ENCODE results near the gene SPC24.

The SPC24 gene

GRCh38 chr19:11155373-11156120 lies at the start of gene SPC24:
Gene SPC24, minus strand, starts transcription at chr19:11155782. Its CDS starts 6 bp downstream, at chr19:11155776.
- FAIRE-seq, result peak; percentile 89
- TF ChIP-seq POLR2A (IDR thresholded peaks at IDR 0.05; ENCODE audit: low read depth, low read length), result peak; percentile 90
- DNase-seq (ENCODE audit: insufficient read length, low spot score), result peak; percentile 96

- no peak for TF ChIP-seq POLR2A (IDR thresholded peaks at IDR 0.05; ENCODE audit: low read depth, low read length)
- no peak for DNase-seq (ENCODE audit: insufficient read length, low spot score)
- no peak for FAIRE-seq
Observed at GRCh38 chr19:11204943-11205349, 49.4 kb upstream of the SPC24 start.

- no peak for TF ChIP-seq POLR2A (IDR thresholded peaks at IDR 0.05; ENCODE audit: low read depth, low read length)
- no peak for DNase-seq (ENCODE audit: insufficient read length, low spot score)
- no peak for FAIRE-seq
Observed at GRCh38 chr19:11204076-11204602, 48.6 kb upstream of the SPC24 start.

- TF ChIP-seq POLR2A (IDR thresholded peaks at IDR 0.05; ENCODE audit: low read depth, low read length), result no peak
- DNase-seq (ENCODE audit: insufficient read length, low spot score) (peak; percentile 92), FAIRE-seq (no peak)
Observed at GRCh38 chr19:11203194-11204075, 47.9 kb upstream of the SPC24 start.

GRCh38 chr19:11202488-11203193 lies 47.1 kb upstream of the SPC24 start:
- FAIRE-seq (no peak), DNase-seq (ENCODE audit: insufficient read length, low spot score) (no peak)
- TF ChIP-seq POLR2A (IDR thresholded peaks at IDR 0.05; ENCODE audit: low read depth, low read length), result no peak

- FAIRE-seq (no peak), DNase-seq (ENCODE audit: insufficient read length, low spot score) (no peak)
- TF ChIP-seq POLR2A (IDR thresholded peaks at IDR 0.05; ENCODE audit: low read depth, low read length), result no peak
Observed at GRCh38 chr19:11201791-11202190, 46.2 kb upstream of the SPC24 start.

GRCh38 chr19:11200931-11201330 lies 45.3 kb upstream of the SPC24 start:
- DNase-seq (ENCODE audit: insufficient read length, low spot score) (no peak), FAIRE-seq (no peak)
- no peak for TF ChIP-seq POLR2A (IDR thresholded peaks at IDR 0.05; ENCODE audit: low read depth, low read length)

- FAIRE-seq, result no peak
- TF ChIP-seq POLR2A (IDR thresholded peaks at IDR 0.05; ENCODE audit: low read depth, low read length), result no peak
Observed at GRCh38 chr19:11200015-11200574, 44.5 kb upstream of the SPC24 start.

GRCh38 chr19:11199517-11199916 lies 43.9 kb upstream of the SPC24 start:
- no peak for FAIRE-seq
- TF ChIP-seq POLR2A (IDR thresholded peaks at IDR 0.05; ENCODE audit: low read depth, low read length), result no peak
- no peak for DNase-seq (ENCODE audit: insufficient read length, low spot score)

More at GRCh38 chr19:11200015-11200574, 44.5 kb upstream of the SPC24 start:
- DNase-seq (ENCODE audit: insufficient read length, low spot score), result no peak

- FAIRE-seq (no peak), DNase-seq (ENCODE audit: insufficient read length, low spot score) (no peak)
- no peak for TF ChIP-seq POLR2A (IDR thresholded peaks at IDR 0.05; ENCODE audit: low read depth, low read length)
Observed at GRCh38 chr19:11198769-11199424, 43.3 kb upstream of the SPC24 start.

- no peak for TF ChIP-seq POLR2A (IDR thresholded peaks at IDR 0.05; ENCODE audit: low read depth, low read length)
- FAIRE-seq, result no peak
- DNase-seq (ENCODE audit: insufficient read length, low spot score), result no peak
Observed at GRCh38 chr19:11198175-11198534, 42.6 kb upstream of the SPC24 start.

GRCh38 chr19:11197291-11198174 lies 42.0 kb upstream of the SPC24 start, which contains the start of gene KANK2:
Gene KANK2, minus strand, starts transcription at chr19:11197545. Its CDS starts 3,034 bp downstream, at chr19:11194511.
- TF ChIP-seq POLR2A (IDR thresholded peaks at IDR 0.05; ENCODE audit: low read depth, low read length), result peak; percentile 83
- DNase-seq (ENCODE audit: insufficient read length, low spot score), result peak; percentile 78
- FAIRE-seq, result no peak

Measured in H54 (cell line).